Measurements from ENCODE around the gene CEP135. TPM values are rescaled to one million over a fixed set of nuclear protein-coding genes. Genes with fewer than 3 reads are reported as not detected.

CEP135 gene
- polyA plus RNA-seq, 3 donors from 2014 or later = 5.8 to 13.0 (median 6.7) TPM

DNA sequence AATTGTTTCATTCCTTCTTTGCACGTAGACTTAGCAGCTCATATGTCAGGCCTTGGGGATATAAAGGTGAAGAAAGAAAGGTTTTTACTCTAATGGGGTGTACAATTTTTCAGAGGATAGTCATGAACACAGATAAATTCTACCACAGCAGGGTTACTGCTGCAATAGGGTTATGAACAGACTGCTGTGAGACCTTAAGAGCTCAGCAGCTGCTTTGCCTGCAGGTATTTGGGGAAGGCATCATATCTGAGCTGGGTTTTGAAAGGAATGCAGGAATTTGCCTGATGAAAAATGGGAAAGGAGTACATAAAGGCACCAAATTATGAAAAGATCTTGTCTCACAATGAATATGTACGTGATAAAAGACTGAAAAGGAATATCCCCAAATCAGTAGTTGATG is 128.9 kb downstream of the CEP135 start:
- Mint-ChIP-seq H3K4me1 (no peaks in the 10 kb centered on the region), H3K36me3 (no peaks in the 10 kb centered on the region)

DNA sequence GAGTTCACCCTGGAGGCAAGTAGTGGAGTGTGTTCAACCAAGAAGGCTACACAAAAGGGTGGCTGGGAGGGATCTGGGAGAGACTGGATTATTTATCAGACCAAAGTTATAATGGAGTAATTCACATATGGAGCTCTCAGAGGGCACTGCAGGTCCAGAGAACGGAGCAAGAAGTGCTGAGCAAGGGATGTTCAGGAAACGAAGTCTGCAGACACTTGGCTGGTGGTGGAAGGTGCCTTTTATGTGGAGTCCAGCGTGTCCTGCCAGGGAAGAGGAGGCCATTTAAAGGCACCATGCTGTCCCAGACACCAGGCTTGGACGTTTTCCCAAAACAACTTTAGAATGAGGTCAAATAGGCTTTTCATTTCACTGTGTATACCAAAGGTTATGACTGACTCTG is 130.1 kb downstream of the CEP135 start:
- Mint-ChIP-seq H3K4me3 (no peak overlapping the region), H3K4me1 (no peaks in the 10 kb centered on the region)

More for the DNA sequence above, 128.9 kb downstream of the CEP135 start:
- Mint-ChIP-seq H3K4me3 (no peak overlapping the region), H3K9me3 (no peaks in the 10 kb centered on the region), H3K27me3 (ENCODE audit: low read depth in 3 of 3) (peaks cover 2 to 4% (median 3%) of the 10 kb centered on the region in 3 donors), H3K27ac (no peak overlapping the region)
- DNase-seq = no peak

DNA sequence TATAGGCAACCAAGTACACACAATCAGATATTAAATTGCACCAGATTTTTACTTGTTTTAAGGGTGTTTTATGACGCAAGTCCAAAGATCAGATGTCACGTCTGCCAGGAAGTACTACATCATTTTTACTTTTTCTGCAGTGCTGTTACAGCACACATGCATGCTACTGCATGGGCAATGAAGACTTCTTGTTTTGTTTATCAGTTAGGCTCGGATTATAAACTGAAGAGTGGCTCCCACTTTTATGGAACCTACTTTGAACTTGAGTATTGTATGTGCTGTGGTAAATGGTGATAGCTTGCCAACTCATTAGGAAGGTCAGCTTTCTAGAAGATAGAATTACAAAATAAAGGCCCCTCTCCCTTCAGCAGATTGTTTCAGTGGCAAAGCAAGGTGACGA is 131.6 kb downstream of the CEP135 start:
- Mint-ChIP-seq H3K36me3 (no peaks in the 10 kb centered on the region), H3K27ac (no peak overlapping the region), H3K4me3 (no peak overlapping the region), H3K27me3 (ENCODE audit: low read depth in 3 of 3) (peaks cover 0 to 4% (median 2%) of the 10 kb centered on the region in 3 donors), H3K9me3 (no peaks in the 10 kb centered on the region), H3K4me1 (no peaks in the 10 kb centered on the region)
- DNase-seq = no peak

More for the DNA sequence above, 130.1 kb downstream of the CEP135 start:
- Mint-ChIP-seq H3K27me3 (ENCODE audit: low read depth in 3 of 3) (peaks cover 2 to 4% (median 2%) of the 10 kb centered on the region in 3 donors), H3K27ac (no peak overlapping the region), H3K36me3 (no peaks in the 10 kb centered on the region), H3K9me3 (no peaks in the 10 kb centered on the region)
- DNase-seq = no peak

DNA sequence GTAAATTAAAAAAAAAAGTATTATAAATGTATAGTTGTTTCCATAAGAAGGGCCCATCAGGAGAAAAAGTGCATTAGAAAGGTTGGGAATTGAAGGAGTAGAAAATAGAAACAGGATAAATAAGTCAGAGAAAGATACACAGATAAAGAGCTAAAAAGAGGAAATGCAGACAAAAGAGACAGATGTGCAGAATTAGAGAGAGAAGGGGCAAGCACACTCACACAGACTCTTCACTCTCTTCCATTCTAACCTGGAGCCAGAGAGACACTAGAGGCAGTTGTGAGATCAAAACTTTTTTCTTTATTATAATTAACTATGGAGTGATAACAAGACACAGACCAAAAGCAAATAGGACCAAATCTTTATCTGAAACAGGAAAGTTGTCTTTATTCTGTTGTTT is 134.1 kb downstream of the CEP135 start:
- H3K27me3 Mint-ChIP-seq (ENCODE audit: low read depth in 3 of 3) = peaks cover 0 to 4% (median 2%) of the 10 kb centered on the region in 3 donors
- H3K27ac Mint-ChIP-seq = no peak overlapping the region
- no peak overlapping the region for H3K4me3 Mint-ChIP-seq
- no peaks in the 10 kb centered on the region for H3K4me1 Mint-ChIP-seq
- no peaks in the 10 kb centered on the region for H3K36me3 Mint-ChIP-seq
- no peak for DNase-seq
- no peaks in the 10 kb centered on the region for H3K9me3 Mint-ChIP-seq

Other genes with a start within 250 kb of the CEP135 start
- gene EXOC1L, start 129.2 kb upstream of the CEP135 start, polyA plus RNA-seq = under 1 TPM in 2 of 3 donors, not detected in 1; 0.59 to 0.62 TPM
- 10 to 100 TPM in 1 of 3 donors, 1 to 10 TPM in 2; 7.5 to 15.6 (median 9.9) TPM for gene EXOC1, start 95.3 kb upstream of the CEP135 start, polyA plus RNA-seq